Ishikawa (cell line): ENCODE data around the gene PSTPIP1.

Experiments
- CEBPB ChIP-seq: IDR thresholded peaks from 2 replicates; pipeline ENCODE4 v1.6.1; 2012
- CREB1 ChIP-seq: IDR thresholded peaks from 2 replicates; pipeline ENCODE4 v1.6.1; 2012; ENCODE audit warnings: low read depth
- EGR1 ChIP-seq: IDR thresholded peaks from 2 replicates; pipeline ENCODE4 v1.6.1; 2012
- EP300 ChIP-seq: IDR thresholded peaks from 2 replicates; pipeline ENCODE4 v1.6.1; 2012; ENCODE audit warnings: borderline replicate concordance
- FOXM1 ChIP-seq: IDR thresholded peaks from 2 replicates; pipeline ENCODE4 v1.6.1; 2012; ENCODE audit warnings: low read depth, borderline replicate concordance
- MAX ChIP-seq: IDR thresholded peaks from 2 replicates; pipeline ENCODE4 v1.6.1; 2012
- NFIC ChIP-seq: IDR thresholded peaks from 2 replicates; pipeline ENCODE4 v1.6.1; 2012
- RAD21 ChIP-seq: IDR thresholded peaks from 2 replicates; pipeline ENCODE4 v1.6.1; 2012; ENCODE audit warnings: low read depth
- TAF1 ChIP-seq: IDR thresholded peaks from 2 replicates; pipeline ENCODE4 v1.6.1; 2012; ENCODE audit warnings: low read depth, mild to moderate bottlenecking
- TEAD4 ChIP-seq: IDR thresholded peaks from 2 replicates; pipeline ENCODE4 v1.6.1; 2012
- YY1 ChIP-seq: IDR thresholded peaks from 2 replicates; pipeline ENCODE4 v1.6.1; 2012; ENCODE audit warnings: low read depth
- ZBTB7A ChIP-seq: IDR thresholded peaks from 2 replicates; pipeline ENCODE4 v1.6.1; 2012; ENCODE audit warnings: low read depth
- TF ChIP-seq, protein P1 (sequence below): IDR thresholded peaks from 2 replicates; pipeline ENCODE4 v1.6.1; 2012; ENCODE audit warnings: low read depth, mild to moderate bottlenecking
- TF ChIP-seq, protein P2 (sequence below): IDR thresholded peaks from 2 replicates; pipeline ENCODE4 v1.6.1; 2012

DNA sequence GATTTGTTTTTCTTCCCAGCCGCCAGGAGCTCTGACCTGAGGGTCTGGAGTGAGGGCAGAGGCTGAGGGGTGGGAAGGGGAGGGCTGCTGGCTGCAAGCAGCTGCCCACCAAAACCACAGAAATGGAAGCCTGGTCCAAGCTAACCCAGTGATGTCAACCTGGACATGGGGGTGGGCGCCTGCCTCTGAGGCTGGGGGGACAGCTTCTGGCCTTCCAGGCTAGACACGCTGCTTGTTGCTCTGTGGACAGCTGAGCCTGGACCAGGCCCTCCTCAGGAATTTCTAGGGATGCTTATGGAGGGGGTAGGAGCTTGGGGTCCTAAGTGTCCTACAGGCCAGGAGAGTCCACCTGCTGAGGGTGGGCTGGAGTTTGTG is 21.4 kb downstream of the PSTPIP1 start:
- TF ChIP-seq MAX (no peak), EP300 (no peak), EGR1 (no peak), TAF1 (no peak), FOXM1 (no peak), NFIC (no peak), TEAD4 (no peak), RAD21 (no peak), CEBPB (no peak), CREB1 (no peak), YY1 (no peak), ZBTB7A (no peak)
- TF ChIP-seq, protein P1, sequence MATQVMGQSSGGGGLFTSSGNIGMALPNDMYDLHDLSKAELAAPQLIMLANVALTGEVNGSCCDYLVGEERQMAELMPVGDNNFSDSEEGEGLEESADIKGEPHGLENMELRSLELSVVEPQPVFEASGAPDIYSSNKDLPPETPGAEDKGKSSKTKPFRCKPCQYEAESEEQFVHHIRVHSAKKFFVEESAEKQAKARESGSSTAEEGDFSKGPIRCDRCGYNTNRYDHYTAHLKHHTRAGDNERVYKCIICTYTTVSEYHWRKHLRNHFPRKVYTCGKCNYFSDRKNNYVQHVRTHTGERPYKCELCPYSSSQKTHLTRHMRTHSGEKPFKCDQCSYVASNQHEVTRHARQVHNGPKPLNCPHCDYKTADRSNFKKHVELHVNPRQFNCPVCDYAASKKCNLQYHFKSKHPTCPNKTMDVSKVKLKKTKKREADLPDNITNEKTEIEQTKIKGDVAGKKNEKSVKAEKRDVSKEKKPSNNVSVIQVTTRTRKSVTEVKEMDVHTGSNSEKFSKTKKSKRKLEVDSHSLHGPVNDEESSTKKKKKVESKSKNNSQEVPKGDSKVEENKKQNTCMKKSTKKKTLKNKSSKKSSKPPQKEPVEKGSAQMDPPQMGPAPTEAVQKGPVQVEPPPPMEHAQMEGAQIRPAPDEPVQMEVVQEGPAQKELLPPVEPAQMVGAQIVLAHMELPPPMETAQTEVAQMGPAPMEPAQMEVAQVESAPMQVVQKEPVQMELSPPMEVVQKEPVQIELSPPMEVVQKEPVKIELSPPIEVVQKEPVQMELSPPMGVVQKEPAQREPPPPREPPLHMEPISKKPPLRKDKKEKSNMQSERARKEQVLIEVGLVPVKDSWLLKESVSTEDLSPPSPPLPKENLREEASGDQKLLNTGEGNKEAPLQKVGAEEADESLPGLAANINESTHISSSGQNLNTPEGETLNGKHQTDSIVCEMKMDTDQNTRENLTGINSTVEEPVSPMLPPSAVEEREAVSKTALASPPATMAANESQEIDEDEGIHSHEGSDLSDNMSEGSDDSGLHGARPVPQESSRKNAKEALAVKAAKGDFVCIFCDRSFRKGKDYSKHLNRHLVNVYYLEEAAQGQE, result no peak
- TF ChIP-seq, protein P2, sequence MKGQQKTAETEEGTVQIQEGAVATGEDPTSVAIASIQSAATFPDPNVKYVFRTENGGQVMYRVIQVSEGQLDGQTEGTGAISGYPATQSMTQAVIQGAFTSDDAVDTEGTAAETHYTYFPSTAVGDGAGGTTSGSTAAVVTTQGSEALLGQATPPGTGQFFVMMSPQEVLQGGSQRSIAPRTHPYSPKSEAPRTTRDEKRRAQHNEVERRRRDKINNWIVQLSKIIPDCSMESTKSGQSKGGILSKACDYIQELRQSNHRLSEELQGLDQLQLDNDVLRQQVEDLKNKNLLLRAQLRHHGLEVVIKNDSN, result no peak
